ENCODE data around the gene NCL.
"Not testable (repeated sequence)": the region's sequence is repeated elsewhere in the genome, so short reads cannot be mapped to it uniquely, and the experiment has no call there.

NCL gene

DNA sequence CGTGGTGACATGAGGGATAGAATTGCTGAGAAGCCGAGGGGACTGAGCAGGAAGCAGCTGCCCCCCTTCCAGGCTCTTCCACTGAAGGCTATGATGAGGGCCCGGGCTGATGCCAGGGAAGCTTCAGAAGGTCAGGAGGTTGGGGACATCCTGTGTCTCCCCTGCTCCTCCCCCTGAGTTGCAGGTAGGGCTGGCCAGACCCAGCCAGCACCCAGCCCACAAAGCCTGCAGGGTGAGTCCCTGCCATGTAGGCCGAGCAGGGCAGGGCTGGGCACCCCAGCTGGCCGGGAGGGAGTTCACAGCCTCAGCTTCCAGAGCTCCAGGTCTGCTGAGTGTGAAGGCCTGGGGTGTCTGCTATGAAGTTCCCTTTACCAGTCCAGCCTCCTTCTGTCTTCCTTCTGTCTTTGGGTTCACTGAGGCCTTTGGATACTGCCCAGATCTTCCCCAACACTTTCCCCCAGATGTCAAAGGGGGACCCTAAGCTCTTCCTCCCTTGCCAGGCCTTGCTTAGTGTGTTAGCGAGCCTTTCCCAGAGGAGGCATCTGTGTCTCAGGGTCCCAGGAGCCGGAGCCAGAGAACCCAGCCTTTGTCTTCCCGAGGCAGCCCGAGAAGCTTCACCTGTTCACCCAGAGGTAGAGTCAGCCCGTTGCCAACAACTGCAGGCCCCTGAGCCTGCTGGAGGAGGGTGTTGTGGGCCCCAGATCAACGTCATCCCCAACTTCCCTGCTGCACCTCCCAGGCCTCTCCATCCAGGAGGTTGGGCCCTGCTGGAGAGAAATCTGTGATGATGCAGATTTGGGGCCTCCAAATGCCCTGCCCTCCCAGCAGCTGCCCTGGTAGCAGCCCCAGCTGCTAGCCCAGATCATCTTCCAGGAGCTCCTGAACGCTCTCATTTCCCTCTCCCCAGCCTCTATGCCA lies 3.6 kb upstream of the NCL start:
- DNase-seq (ENCODE audit: low spot score): no peak

DNA sequence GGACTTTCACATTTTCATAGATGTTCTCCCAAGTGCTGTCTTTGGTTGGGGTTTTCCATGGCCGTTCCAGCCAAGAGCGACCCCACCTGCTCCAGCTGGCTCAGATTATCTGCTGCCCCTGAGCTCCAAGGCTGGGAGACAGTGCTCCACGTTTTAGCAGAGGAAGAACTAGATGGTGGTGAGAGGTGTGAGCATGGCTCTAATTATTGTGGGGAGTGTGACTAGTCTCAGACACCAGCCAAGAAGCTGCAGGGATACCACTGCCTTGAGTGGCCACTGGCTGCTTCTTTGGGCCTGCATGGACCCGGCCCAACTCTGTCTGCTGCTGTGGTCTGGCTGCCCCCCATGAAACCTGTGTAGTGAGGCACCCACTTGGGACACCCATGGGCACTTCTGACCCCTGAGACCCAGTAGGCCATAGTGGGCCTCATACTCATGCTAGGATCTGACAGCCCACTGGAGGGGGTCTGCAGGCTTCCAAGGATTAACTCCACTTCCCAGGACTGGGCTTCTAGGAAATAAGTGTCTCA lies 2.8 kb upstream of the NCL start:
- DNase-seq (ENCODE audit: low spot score): no peak

DNA sequence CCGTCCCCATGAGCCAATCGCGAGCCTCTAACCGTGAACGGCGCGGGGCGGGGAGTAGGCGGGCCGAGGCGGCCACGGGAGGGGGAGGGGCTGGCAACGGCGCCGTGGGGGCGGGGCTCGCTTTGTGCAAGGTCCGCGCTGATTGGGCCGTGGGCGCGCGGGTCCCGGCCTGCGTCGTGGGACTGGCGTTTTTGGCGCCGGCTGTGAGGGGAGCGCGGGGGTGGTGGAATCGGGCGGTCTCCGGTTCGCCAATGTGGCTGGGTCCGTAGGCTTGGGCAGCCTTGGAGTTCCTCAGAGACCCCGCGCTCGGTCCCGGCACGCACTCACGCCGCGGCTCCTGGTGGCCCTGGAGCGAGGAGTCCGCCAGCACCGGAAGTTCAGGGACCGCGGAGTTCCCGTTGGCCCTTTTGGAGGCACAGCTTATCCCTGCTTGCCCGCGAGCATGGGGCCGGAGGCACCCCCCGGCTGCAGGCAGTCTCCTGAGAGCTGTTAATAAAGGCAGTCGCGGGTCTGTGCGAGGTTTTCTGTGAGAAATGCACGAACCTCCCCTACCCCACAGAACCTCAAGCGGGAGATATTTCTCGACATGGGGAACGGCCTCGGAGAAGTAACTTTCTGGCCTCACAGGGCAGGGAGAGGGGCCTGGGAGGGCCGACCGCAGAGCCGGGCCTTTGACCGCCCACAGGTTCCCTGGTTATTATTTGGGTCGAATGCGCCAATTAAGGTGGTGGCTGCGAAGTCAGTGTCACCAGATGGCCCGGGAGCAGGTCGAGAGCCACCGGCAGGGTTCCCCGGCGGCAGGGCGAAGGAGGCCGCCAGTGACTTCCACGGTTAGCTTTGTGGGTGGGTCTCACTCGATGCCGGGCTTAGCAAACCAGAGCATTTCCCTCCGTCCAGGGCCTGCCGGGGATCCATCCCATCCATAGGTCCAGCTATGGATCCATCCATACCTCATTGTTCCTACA lies 574 bp upstream of the NCL start:
- DNase-seq (ENCODE audit: low spot score): peak; percentile 99

DNA sequence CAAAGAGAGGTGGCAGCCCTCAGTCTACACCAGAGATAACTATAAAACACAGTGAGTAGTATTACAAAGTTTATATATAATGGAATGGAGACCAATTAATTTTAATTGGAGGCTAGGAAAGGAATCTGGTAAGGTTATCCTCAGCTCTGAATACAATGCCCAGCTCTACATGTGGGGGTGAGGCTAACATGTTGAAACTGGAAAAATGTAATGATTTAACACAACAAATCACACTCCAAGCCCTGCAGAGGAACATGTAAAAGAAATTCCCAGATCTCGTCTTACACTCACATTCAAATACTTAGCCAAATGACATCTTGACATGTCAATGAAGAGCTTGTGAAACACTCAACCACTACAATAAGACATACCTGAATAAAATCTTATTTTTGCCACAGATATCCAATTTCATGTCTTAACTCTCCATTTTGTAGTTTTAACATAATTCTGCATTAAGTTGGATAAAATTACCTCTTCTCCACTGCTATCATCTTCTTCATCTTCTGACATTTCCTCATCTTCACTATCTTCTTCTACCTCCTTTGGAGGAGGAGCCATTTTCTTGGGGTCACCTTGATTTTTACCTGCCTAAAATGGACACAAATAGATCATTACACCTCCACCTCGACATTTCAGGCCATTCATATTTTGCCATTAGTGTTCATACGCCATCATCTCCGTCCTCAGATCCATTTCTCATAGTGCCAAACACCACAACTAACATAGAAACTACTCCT lies 1.4 kb downstream of the NCL start:
- DNase-seq (ENCODE audit: low spot score): no peak

DNA sequence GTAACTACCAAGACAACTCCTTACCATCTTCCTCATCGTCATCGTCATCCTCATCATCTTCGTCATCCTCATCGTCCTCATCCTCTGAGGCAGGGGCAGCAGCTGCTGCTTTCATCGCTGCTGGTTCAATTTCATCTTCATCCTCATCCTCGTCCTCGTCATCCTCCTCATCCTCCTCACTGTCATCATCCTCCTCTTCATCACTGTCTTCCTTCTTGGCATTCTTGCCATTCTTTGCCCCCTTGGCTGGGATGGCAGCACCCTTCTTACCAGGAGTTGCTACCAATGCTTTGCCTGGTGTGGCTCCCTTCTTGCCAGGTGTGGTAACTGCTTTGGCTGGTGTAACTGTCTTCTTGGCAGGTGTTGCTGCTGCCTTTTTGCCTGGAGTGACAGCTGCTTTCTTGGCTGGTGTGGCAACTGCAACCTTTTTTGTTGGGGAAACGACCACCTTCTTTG lies 2.7 kb downstream of the NCL start:
- no peak for DNase-seq (ENCODE audit: low spot score)

DNA sequence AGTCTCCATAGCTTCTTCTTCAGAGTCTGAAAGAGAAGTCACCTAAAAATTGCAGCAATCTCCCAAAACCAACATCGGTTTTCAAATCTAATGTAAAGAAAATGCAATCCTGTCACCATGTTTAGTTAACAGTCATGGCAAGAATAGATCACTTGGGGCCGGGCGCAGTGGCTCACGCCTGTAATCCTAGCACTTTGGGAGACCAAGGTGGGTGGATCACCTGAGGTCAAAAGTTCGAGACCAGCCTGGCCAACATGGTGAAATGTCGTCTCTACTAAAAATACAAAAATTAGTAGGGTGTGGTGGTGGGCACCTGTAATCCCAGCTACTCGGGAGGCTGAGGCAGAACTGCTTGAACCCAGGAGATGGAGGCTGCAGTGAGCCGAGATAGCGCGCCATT lies 3.4 kb downstream of the NCL start:
- not testable (repeated sequence) for DNase-seq (ENCODE audit: low spot score)

DNA sequence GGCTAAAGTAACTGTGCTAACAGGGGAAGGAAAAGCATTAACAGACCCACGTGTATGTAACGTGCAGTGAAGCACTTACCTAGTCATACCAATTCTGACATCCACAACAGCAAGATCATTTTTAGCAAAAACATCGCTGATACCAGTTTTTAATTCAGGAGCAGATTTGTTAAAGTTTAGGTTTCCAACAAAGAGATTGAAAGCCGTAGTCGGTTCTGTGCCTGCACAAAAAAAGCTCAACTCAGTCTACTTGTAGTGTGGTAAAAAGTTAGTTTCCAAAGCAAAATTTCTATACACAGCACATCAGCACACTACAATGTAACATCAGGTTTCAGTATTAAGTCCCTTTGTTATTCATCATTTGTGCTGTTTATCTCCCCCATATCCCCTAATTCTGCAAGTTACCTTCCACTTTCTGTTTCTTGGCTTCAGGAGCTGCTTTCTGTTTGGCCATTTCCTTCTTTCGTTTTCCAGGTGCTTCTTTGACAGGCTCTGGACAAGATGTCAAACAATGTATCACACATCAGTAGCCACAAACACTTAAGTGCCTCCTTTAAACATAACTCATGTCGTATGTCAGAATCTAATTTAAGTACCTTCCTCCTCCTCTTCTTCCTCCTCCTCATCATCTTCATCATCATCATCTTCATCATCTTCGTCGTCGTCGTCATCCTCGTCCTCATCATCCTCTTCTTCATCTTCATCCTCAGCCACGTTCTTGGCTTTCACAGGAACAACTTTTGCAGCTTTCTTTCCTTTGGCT lies 4.0 kb downstream of the NCL start:
- no peak for DNase-seq (ENCODE audit: low spot score)

DNA sequence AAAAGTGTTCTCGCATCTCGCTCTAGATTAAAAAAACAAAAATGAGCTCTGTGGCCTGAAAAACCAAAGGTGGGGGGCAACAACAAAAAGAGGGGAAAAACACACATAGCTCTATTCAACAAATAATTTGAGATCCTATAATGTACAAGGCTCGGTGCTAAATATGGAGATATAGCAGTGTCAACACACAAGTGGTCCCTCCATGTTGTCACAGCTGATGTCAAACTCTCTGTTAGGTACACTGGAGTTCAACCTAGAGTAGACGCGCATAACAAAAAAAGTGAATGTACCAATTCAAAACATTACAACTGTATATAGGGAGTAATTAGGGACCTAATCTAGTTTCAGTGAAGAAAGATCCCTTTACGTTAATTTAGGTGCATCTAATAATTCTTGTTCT lies 5.9 kb downstream of the NCL start:
- no peak for DNase-seq (ENCODE audit: low spot score)

DNA sequence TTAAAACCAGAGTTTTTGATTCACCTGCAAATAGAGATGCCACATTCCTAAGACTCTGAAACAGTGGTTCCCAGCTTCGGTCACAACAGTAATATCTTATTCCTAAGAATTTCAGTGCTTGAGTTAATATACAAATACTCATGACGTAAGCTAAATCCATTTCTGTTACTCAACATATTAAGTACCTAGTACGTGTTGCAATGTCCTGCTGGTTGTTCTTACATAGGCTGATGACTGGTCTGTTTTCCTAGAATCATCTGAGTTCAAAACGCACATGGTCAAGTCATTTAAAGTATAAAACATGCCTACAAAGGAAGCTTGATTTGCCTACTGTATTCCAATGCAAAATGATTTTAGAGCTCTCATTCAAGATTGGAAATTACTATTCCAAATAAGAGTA lies 7.2 kb downstream of the NCL start:
- no peak for DNase-seq (ENCODE audit: low spot score)

DNA sequence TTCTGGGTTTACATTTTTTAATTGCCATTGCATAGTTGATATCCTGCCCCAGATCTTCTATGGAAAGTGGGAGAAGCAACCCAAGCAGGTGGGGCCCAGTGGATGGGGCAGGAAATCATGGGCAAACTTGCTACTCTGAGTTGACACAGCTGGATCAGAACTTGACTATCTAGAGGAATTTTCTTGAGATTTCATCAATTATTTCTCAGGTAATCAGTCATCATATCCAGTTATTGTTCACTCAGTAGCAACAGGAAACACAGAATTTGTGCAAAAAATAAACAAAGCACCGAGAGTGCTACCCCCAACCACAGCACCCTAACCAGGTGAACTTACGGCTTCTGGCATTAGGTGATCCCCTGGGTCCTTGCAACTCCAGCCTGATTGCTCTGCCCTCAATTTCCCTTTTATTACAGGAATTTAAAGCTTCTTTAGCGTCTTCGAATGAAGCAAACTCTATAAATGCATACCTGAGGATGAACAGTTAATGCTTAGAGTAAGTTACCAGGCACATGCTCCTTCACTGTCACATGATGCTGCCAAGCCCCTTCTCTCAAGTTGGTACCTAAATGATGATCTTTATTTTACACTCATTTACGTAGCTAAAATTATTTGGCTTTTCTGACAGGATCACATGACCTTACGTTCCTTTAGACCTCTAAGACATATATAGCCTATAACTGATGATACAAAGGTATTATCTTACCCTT lies 7.8 kb downstream of the NCL start:
- DNase-seq (ENCODE audit: low spot score): no peak

DNA sequence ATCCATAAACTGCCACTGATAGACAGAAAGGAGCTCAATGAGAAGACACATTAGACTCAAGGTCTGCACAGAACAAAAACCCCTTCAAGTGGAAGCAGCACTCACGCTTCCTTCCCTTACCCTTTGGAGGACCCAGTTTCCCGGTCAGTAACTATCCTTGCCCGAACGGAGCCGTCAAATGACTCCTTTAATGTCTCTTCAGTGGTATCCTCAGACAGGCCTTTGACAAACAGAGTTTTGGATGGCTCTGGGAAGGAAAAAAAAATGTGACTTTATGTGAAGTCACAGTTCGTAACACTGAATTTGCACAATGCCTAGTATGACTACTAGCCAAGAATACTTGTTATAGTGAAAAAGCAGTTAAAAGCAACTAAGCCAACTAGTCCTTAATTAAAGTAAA lies 8.4 kb downstream of the NCL start:
- no peak for DNase-seq (ENCODE audit: low spot score)

DNA sequence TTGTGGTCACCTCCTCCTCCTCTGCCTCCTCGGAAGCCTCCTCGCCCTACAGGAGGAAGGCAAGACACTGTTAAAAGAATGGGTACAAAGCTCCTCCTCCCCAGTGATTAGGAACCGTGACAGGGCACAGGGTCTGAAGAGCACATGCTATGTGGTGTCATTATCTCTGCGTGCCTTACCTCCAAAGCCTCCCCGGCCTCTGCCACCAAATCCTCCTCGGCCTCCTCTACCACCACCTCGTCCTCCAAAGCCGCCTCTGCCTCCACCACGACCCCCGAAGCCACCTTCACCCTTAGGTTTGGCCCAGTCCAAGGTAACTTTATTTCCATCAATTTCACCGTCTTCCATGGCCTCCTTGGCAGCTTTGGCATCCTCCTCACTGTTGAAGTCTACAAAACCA lies 9.1 kb downstream of the NCL start:
- DNase-seq (ENCODE audit: low spot score): no peak

DNA sequence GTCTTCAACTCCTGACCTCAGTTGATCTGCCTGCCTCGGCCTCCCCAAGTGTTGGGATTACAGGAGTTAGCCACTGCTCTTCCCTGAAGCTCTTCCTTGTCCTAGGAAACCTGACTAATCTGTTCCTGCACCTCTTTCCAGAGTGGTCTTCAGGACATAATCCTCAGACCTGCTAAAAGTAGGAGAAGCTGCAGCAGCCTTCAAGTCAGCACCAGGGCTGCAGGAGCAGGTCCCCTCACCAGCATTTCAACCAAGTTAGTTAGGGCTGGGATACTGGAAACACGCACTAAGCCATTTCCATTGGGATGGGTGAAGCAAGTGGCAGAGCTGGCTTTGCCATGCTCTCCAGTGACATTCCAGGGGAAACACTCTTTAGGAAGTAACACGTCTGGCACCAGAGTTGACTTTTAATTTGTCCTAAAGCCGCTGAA lies 9.9 kb downstream of the NCL start:
- no peak for DNase-seq (ENCODE audit: low spot score)

DNA sequence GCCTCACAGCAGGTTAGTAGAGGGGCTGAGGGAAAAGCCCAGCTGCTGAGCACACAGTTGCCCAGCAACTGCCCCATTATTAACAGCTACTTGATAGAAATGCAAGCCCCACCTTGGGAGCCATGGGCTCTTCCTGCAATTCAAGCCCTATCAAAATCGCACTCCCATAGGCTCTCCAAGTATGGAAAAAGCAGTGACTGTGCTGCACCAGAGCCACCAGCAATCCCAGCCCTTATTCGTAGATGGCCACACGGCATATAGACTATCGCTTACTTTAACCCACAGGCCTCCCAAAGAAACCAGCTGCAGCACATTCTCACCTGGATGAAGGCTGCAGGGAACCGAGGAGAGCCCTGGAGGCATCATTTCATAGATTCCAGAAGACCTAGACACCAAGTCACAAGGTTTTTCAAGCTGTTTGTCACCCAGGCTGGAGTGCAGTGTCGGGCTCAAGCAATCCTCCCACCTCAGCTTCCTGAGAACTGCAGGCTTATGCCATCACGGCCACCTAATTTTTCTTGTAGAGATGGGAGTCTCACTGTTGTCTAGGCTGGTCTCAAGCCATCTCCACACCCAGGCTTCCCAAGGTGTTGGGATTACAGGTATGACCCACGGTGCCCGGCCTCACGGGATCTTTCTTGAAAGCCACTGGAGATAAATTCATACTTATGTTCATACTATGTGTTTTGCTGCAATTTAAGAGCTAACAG lies 11.3 kb downstream of the NCL start:
- DNase-seq (ENCODE audit: low spot score): no peak

DNA sequence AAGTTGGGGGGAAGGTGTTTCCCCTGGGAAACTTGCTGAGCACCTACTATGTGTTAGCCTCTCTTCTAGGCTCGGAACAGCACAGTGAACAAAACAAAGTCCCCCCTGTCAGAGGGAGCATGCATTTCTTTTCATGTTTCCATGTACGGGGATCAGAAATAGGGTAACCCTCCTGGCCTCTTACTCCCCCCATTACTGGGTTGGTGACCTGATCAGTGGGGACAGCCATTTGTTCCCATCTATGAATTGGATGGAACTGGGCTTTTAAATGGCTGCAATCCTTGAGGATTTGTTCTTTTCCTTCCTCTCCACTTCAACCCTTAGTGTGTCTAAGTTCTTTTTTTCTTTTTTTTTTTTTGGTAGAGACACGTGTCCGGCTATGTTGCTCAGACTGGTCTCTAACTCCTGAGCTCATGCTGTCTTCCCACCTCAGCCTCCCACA lies 13.7 kb downstream of the NCL start:
- DNase-seq (ENCODE audit: low spot score): no peak

DNA sequence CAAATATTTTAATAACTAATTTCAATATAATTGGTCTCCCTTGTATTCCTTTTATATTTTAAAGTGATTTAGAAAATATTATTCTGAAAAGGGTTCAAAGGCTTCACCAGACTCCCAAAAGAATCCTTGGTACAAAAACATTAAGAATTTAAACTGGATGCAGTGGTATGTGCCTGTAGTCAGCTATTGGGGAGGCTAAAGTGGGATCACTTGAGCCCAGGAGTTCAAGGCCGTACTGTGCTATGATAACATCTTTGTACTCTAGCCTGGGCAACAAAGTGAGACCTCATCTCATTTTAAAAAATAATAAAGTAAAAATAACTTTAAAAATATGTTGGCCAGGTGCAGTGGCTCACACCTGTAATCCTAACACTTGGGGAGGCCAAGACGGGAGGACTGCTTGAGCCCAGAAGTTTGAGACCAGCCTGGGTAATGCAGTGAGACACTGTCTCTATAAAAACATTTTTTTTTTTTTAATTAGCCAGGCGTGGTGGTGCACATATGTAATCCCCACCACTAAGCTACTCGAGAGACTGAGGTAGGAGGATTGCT lies 14.7 kb downstream of the NCL start:
- DNase-seq (ENCODE audit: low spot score): no peak

DNA sequence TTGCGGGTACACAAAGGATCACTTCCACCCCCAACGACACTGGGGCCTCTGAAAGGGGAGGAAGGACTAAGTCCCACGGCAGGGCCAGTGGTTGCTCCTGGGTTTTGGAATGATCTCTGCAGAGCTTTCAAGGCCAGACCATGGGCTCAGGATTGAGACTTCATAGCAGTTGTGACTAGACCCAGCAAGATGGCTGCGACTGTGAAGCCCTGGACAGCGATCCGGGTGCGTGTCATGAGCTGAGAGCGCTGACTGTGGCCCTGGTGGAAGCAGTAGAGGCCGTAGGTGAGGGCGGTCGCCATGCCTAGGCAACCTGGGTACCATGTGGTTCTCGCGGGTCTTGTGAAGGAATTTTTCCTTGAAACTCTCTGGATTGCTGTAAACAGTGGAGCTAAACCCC lies 27.3 kb downstream of the NCL start:
- no peak for DNase-seq (ENCODE audit: low spot score)

DNA sequence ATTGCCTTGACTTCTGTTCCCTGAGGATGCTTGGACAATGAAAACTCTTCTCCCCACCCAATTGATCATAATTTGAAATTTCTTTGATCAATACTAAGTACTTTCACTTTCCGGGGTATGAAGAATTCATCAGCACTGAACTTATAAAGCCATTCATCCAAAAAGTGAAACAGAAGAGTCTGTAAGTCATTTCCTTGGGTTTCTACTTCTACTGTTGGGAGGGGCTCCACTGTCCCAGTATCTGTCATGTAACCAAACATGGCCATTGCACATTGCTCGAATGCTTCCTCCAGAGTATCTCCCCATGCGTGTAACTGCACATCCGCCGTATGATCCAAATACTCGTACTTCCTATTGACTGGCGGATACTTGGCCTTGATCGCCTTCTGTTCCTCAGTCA lies 30.3 kb downstream of the NCL start:
- DNase-seq (ENCODE audit: low spot score): no peak

DNA sequence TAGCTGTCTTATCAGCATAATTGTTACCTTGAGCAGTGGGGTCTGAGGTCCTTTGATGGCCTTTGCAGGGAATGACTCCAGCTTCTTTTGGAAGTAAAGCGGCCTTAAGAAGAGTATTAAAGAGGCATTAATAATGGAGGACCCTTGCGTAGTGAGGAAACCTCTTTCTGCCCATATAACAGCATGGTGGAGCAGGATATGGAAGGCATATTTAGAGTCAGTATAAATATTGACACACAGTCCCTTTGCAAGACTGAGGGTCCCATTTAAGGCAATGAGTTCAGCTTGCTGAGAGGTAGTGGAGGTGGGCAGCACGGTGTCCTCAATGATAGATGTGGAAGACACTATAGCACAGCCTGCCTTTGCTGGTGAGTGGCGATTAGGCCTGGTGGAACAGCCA lies 32.7 kb downstream of the NCL start:
- DNase-seq (ENCODE audit: low spot score): no peak
